Measurements from ENCODE around the gene FLVCR2. TPM values are rescaled to one million over a fixed set of nuclear protein-coding genes. Genes with fewer than 3 reads are reported as not detected.

FLVCR2 gene
- total and polyA plus RNA-seq, 2 experiments from 2014 or later: 1.8 to 1.9 TPM

- H3K9me3 ChIP-seq (ENCODE audit: low read depth): no peaks in the 10 kb centered on the region
- H3K36me3 ChIP-seq: no peaks in the 10 kb centered on the region
- no peak for DNase-seq (ENCODE audit: low read depth in 1 of 2, low spot score in 1 of 2)
- H3K4me3 ChIP-seq: no peak overlapping the region
- no peaks in the 10 kb centered on the region for H3K4me1 ChIP-seq (ENCODE audit: low read depth)
- no peaks in the 10 kb centered on the region for H3K27me3 ChIP-seq
- H3K27ac ChIP-seq: no peak overlapping the region
- TF ChIP-seq CTCF (IDR thresholded peaks at IDR 0.05; ENCODE audit: low read depth, low read length): no peak
These were observed 50.4 kb downstream of the FLVCR2 start for GRCh38 chr14:75628816-75629215.

GRCh38 chr14:75630695-75631452 lies 52.5 kb downstream of the FLVCR2 start:
- Histone ChIP-seq H3K36me3 (no peaks in the 10 kb centered on the region), H3K27me3 (no peaks in the 10 kb centered on the region), H3K4me3 (no peak overlapping the region), H3K27ac (no peak overlapping the region), H3K4me1 (ENCODE audit: low read depth) (no peaks in the 10 kb centered on the region), H3K9me3 (ENCODE audit: low read depth) (no peaks in the 10 kb centered on the region)
- TF ChIP-seq CTCF (IDR thresholded peaks at IDR 0.05; ENCODE audit: low read depth, low read length): no peak
- no peak for DNase-seq (ENCODE audit: low read depth in 1 of 2, low spot score in 1 of 2)

- Histone ChIP-seq H3K27me3 (no peaks in the 10 kb centered on the region), H3K9me3 (ENCODE audit: low read depth) (no peaks in the 10 kb centered on the region), H3K4me3 (no peak overlapping the region), H3K36me3 (no peaks in the 10 kb centered on the region), H3K27ac (no peak overlapping the region), H3K4me1 (ENCODE audit: low read depth) (no peaks in the 10 kb centered on the region)
- DNase-seq (ENCODE audit: low read depth in 1 of 2, low spot score in 1 of 2): no peak
- TF ChIP-seq CTCF (IDR thresholded peaks at IDR 0.05; ENCODE audit: low read depth, low read length): no peak
These were observed 53.0 kb downstream of the FLVCR2 start for GRCh38 chr14:75631453-75631831.

- H3K27ac ChIP-seq: no peak overlapping the region
- TF ChIP-seq CTCF (IDR thresholded peaks at IDR 0.05; ENCODE audit: low read depth, low read length): no peak
- no peaks in the 10 kb centered on the region for H3K27me3 ChIP-seq
- H3K36me3 ChIP-seq: no peaks in the 10 kb centered on the region
- DNase-seq (ENCODE audit: low read depth in 1 of 2, low spot score in 1 of 2): no peak
- no peak overlapping the region for H3K4me3 ChIP-seq
- no peaks in the 10 kb centered on the region for H3K4me1 ChIP-seq (ENCODE audit: low read depth)
- no peaks in the 10 kb centered on the region for H3K9me3 ChIP-seq (ENCODE audit: low read depth)
These were observed 56.4 kb downstream of the FLVCR2 start for GRCh38 chr14:75634848-75635247.

GRCh38 chr14:75636100-75636692 lies 57.8 kb downstream of the FLVCR2 start:
- no peak for TF ChIP-seq CTCF (IDR thresholded peaks at IDR 0.05; ENCODE audit: low read depth, low read length)
- DNase-seq (ENCODE audit: low read depth in 1 of 2, low spot score in 1 of 2): peak in 1 of 2 donors; percentile 70
- no peak overlapping the region for H3K27ac ChIP-seq

More at GRCh38 chr14:75636100-75636692, 57.8 kb downstream of the FLVCR2 start:
- no peaks in the 10 kb centered on the region for H3K4me1 ChIP-seq (ENCODE audit: low read depth)
- no peaks in the 10 kb centered on the region for H3K9me3 ChIP-seq (ENCODE audit: low read depth)
- no peaks in the 10 kb centered on the region for H3K36me3 ChIP-seq
- H3K4me3 ChIP-seq: no peak overlapping the region
- H3K27me3 ChIP-seq: no peaks in the 10 kb centered on the region

Measured in cardiac muscle cell (in vitro differentiated cells and primary cell).